Hematopoietic multipotent progenitor cell treated with erythropoietin and hydrocortisone succinate and interleukin-3 and kit ligand, for 15 days (in vitro differentiated cells): Measurements from ENCODE around the gene ACOXL.

Experiments used
- DNase-seq: peaks from one replicate; pipeline ENCODE4 v3.0.0-alpha.2; 2015; ENCODE audit warnings: low spot score

ACOXL gene

DNA sequence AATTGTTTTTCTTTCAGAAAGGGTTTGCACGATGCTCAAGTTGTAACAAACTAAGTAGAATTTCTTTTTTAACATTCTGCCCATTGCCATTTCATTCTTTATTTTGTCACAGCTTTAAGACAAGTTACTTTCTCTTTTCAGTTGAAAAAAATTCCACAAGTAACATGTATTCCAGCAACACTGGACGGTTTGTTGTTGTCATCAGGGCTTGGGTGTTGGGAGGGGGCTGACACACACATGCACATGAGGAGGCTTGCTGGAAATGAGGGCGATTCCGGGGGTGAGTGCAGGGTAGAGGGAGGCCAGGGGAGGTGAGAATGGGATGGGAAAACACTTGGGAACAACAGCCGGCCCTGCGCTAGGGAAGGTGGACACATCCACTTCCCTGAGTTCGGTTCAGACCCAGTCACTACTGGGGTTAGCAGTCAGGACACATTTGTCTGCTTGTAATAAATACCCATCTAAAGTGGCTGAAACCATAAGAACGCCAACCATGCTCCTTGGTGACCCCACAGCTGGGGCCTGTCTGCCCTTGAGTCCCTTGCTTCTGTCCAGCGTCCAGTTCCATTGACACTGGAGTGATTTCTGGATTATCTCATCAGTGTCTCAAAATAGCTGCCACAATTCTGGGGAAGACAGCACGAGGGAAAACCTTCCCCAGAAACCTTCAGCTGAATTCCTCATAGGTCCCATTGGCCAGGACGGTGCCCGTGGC, 246.5 kb downstream of the ACOXL start:
- DNase-seq = no peak

DNA sequence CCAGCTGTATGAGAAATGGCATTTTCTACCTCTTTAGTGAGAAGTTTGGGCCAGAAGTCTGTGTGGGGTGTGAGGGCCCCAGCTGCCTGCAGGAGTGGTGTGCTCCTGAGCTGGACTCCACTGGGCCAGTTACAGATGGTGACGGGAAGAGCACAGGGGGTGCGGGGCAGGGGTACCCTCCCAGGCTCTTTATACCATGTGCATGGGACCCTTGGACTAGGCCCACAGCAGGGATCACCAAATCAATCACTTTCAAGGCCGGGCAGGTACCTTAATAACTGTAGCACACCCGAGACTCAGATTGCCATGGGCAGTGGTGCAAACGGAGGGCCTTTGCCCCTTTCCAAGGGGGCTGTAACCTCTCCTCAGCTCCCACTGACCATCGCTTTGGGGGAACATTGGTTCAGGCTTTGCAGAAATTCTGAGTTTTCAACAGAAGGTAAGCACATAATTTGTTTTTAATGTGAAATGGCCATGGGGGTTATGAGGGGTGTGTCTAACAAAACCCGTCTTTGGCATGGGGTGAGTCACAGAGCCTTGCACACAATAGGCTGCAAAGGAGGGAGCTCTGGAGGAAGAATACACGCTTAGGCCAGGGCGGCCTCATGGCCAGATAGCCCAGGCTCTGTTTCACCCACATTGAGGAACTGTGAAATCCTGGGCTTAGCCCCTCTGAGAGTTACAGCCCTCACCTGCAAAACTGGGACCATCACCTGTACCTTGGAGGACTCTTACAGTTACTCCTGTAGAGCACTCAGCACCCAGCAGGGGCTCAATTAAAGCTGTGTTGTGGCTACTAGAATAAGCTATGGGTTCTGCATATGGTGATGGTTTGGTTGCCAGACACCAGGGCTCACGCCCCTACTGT, 247.3 kb downstream of the ACOXL start:
- DNase-seq = no peak

DNA sequence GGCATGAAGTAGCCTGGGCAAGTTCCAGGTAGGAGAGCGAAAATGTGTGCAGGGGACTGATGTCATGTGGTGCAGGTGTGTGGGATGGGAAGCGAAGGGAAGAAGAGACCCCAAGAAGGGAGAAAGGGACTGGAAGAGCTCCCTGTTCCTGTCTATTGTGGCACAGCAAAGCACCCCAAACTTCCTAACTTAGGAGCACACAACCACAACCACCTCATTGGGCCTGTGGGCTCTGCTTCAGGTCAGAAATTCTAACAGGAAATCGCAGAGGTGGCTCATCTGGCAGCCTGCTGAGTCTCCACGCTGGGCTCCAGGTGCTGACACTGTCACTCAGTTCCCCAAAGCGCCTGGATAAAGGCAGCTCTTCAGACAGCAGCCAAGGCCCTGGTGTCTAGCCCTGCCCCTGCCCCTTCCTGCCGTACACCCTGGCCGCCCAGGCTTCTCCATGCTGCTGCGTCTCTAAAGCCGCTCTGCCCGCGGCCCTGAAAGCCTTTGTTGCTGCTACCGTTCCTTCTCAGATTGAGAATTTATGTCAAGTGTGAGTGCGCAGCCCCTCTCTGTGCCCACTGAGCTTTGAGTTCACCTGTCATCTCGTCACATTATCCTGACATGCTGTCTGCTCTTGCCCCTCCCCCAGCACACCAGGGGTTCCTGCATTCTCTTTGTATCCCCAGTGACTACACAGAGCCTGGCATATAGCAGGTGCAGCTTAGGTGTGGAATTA, 248.1 kb downstream of the ACOXL start:
- DNase-seq = no peak

DNA sequence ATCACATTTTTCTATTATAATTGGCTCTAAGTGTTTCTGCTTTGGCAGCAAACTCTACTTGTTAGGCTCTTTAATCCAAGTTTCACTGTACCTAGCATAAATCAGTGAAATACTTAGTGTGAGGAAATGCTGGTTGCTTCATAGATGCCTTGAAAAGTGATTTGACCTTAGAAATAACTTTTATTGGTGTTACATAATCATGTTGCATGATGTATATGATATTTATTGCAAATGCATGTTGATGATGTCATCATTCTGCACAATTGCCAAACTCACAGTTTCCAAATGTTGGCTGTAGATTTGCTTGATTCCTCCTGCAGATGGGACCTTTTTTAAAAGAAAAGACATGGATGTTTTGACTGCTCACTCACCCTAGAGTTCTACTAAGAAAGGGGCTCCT, 250.8 kb downstream of the ACOXL start:
- no peak for DNase-seq

DNA sequence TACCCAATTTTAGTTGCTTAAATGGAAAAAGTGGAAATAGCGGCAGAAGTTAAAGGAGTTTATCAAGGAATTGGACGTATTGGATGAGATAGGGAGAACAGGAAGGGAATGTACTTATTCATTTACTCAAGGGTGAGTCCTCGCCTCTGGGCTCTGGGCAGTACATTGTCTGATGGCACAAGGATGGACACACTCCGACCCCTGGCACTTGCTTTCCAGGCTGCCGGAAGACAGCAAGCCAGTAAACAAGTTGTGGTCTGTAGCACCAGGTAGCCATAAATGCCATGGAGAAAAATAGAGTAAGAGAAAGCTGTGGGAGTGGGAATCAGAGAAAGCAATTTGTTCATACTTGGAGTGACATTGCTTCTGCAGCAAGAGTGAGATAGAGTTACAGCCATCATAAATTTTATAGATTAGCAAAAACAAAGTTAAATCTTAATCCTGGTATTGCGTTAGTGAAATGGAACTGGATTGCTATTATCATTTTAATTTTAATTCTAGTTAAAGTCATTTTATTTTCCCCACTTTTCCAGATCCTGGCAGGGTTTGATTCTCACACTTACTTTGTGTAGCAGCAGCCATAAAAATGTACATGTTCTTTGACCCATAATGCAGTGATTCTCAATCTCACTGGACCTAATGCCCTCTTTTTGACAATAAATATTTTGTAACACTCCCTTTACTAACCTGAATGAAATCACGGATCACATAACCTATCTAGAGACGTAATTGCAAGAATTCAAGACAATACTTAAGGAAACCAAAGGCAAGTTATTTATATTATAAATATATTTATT, 252.5 kb downstream of the ACOXL start:
- no peak for DNase-seq

DNA sequence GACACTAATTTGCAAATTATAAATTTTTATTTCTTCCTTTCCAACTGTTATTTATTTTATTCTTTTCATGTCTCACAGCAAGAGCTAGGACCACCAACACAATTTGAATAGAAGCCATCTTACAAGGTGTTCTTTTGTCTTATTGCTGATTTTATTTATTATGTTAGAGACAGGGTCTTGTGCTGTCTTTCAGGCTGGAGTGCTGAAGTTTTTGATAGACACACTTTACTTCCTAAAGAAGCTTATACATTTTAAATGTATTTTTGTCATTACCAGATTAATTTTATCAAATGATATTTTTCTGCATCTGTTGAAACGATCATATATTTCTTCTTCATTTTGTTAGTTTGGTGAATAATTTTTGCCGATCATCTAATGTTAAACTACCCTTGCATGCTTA, 258.1 kb downstream of the ACOXL start:
- no peak for DNase-seq

DNA sequence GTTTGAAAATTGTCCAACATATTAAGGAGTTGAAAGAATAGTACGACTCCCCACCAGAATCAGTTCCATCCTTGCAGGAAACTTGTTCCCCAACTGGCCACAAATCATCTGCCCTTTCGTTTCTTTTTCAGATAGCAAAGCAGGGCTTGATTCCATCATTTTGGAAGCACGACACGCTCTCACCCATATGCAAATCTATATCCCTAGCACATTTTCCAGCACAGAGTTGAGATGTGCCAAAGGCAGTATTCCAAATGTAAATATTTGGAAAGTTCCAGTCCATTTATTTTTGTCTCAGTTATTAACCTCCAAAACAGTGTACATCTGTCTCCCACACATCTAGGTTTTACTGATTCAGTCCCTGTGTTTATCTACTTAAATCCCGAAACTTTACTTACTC, 259.5 kb downstream of the ACOXL start:
- DNase-seq = no peak

DNA sequence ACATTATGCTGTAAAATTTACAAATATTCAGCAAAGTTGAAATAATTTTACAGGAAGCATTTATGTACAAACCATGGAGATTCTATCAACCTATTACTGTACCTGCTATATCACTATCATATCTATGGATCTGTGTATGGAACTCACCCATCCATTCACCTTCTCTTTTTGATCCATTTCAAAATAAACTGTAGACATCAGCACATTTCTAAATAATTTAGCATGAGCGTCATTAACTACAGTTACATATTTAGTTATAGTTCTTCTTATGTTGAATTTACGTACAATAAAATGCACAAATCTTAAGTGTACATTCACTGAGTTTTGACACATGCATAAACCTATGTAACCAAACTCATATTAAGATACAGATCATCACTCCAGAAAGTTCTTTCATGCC, 260.5 kb downstream of the ACOXL start:
- DNase-seq = no peak

DNA sequence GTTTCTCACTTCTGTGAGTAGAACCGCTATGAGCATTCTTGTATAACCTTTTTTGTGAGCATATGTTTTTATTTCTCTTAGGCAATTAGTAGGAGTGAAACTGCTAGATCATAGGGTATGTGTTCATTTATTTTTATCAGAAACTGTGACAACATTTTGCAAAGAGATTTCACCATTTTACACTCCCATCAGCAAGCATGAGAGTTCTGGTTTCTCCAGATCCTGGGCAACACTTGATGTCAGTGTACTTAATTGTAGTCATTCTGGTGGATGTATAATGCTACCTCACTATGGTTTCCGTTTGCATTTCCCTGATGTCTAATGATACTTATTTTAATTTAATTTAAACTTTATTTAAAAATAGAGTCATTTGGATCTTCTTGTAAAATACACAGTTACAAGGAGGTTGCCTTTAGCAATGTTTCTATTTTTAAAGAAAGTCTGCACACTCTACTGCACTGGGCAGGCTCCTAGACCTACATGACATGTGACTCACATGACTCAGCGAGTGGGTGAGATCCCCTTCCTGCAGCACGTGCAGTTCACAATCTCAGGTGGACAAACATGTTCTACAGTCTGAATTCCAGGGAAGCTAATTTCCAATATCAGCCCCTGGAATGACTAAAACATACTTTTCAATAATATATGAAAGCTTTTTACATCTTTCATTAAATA, 261.3 kb downstream of the ACOXL start:
- no peak for DNase-seq

DNA sequence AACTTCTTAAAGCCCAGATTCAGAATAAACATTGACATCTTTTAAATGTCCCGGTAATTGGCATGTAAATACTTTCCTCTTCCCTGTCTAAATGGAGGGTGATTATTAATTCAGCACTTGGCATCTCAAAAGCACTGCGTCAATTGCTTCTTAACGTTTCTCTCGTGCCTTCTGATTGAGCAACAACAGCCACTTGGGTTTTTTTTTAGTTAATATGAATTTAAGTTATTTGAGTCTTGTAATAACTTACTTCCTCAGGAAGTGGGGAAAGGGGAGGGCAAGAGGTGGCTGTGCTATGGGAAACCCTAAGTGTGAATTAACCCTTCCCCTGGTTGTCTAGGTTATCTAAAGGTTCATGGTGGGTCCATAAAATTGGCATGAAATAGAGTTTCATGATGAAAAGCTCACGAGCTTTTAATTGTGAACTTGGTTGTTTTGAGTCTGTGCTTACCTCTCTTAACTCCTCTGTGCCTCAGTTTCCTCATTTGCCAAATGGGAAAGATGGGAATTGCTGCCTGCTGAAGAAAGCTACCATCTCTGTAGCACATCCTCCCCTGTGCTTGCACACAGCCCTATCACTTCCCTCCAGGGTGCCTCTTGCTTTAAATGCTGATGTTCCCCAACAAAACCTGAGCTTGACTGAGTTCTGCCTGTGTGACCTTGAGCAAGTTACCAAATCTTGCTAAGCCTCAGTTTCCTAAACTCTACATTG, 262.0 kb downstream of the ACOXL start:
- DNase-seq = no peak

DNA sequence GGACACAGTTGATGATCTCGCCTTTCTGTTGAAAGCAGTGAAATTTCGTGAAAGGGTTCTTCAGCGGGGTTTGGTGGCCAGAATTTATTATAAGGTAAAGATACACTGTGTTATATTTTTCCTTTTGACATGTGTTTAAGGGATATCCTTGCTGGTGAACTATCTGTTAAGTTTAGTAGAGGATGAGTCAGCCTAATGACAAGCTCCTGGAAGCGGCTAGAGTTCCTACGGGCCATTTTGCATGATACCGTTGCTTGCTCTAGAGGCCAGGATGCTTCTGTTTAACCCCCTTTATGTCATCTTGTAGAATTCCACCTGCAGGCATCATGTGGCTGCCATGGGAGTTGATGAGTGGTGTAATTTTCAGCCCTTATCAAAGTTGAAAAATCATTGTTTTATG, 263.5 kb downstream of the ACOXL start:
- DNase-seq = no peak

DNA sequence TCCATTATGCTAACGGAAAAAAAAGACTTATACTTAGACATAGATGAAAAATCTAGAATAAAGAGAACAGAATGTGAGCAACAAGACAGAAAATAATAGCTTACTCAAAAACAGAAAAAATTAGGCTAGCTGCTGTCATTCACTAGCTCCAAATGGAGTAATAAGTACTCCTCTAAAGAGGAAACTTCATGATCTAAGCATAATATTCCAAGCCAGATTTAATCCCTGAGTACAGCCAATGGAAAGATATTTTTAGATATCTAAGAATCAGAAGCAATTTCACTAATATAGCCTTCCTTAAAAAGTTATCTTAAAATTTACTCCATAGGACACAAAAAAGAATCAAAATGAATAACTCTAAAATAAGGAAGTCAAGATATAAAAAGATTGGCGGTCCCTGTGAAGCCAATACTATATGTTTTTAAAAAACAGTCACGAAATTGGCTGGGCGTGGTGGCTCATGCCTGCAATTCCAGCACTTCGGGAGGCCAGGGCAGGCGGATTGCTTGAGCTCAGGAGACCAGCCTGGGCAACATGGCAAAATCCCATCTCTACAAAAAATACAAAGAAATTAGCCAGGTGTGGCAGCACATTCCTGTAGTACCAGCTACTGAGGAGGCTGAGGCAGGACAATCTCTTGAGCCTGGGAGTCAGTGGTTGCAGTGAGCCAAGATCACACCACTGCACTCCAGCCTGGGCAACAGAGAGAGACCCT, 265.1 kb downstream of the ACOXL start:
- no peak for DNase-seq

DNA sequence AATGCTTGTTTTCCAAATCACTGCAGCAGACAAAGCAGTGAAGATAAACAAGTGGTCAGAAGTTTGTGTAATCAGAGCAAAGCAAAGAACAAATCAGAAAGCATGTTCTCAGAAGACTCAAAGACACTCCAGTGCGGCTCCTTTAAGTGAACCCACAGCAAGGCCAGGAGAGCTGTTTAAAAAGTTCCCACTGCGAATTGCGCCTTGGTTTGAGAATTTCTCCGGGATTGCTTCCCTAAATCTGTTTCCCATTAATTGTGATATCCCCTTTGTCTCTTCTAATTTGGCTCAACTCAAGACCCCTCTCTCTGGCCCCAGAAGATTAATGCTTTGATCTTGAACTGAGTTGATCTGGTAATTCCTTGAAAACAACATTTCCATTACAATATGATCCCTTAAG, 265.9 kb downstream of the ACOXL start:
- DNase-seq = no peak

DNA sequence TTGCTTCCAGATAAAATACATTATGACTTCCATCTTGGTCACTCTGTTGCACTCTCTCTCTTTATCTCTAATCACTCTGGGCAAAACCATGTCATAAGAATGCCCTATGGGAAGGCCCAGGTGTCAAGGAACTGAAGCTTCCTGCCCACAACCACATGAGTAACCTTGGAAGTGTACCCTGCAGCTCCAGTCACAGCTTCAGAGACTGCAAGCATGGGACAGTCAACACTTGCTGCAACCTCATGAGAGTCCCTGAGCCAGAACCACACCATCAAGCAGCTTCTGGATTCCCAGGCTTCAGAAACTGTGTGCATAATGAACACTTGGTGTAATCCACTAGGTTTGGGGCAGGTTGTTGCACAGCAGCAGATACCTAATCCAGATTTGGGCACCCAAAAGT, 267.3 kb downstream of the ACOXL start:
- DNase-seq = no peak

DNA sequence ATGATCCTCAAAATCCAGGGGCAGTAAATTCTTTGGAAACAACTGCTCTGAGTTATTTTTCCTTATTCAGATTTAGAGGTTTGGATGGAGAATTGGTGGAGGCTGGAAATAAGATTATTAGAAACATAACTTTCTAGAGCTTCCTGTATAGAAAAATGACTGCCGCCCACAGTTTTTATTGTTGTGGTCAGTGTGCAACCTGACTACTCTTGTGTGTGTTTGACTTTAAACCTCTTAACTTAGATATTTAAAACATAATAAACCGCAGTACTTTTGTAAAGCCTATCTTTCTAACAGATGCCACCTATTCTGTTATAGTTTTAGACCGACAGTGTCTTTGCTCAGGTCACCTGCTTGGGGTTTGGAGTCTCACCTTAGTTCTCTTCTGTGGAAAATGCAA, 272.9 kb downstream of the ACOXL start:
- DNase-seq = no peak

DNA sequence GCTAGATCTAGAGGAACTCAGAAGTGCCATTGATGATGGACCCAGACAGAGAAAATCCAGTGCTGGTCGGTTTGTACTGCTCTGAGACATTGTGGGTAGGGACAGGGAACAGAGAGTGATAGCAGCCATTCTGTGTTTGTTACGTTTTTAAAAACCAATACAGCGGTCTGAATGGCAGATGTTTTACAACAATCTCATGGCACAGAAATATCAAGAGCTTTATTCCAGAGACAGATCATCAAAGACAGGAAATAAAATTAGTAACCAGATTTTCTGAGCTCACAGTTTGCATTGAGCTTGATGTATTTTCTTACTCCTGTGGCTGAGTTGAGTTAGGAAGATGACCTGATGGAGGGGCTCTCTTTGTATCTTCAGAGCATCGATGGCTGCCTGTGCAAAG, 273.4 kb downstream of the ACOXL start:
- no peak for DNase-seq

DNA sequence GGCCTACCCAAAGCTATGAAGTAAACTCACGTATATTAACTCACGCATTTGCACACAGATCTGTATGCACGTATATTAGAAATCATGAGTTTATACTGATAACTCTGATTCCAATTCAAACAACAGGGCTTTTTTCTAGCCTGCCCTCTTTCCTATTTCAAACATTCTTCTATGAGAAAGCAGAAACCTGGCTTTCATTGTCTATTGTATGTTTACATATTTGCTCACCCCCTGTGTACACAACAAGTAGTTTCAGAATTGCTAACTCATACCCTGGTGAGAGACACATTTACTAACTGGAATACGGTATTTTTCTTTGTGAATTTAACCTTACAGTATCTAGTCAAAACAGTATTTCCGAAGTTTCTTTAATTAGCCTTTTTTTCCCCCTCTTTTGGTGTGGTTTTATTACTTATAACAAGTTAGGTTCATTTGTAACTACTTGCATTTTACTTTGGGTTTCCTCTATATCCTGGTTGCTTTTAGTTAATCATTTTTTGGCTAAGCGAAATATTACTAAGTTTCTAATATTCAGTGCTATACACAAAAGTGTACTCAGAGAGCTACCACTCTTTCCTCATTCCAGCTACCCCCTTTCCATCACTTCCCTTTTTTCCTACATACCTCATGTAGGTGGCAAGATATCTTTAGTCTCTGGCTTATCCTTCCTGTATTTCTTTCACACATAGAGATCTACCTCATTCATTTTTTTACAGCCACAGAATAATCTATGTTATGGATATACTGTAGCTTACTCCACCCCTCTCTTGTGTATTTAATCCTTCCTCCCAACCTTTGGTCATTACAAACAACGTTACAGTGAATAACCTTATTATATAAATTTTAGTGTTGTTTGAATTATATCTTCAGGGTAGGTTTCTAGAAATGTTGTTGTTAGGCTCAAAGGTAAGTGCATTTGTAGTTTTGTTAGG, 275.6 kb downstream of the ACOXL start:
- DNase-seq = no peak

DNA sequence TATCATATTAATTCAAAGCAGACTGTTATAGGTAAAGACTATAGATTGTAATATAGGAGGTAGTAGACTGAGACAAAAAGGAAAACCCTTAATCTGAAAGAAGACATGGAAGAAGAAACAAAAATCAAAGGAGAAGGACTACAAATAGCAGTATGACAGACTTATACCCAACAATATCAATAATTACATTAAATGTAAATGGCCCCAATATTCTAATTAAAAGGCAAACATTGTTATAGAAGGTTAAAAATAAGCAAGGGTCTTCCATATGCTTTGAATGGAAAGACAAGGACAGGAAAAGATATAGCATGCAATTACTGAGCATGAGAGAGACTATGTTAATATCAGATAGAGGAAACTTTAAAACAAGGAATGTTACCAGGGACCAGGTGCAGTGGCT, 278.8 kb downstream of the ACOXL start:
- DNase-seq = no peak
